AG09309 (cell line): ENCODE measurements around the gene WDR27.

Source experiments
- DNase-seq: peaks from one replicate; pipeline ENCODE4 v3.0.0-alpha.2; 2010; ENCODE audit warnings: low read depth
- H3K4me3 ChIP-seq: 2 replicates; pipeline ENCODE4 v1.5.1; 2011; ENCODE audit warnings: mild to moderate bottlenecking, low read depth, low read length, moderate library complexity; ENCODE audit not compliant: control insufficient read depth
- TF ChIP-seq, protein P1 (sequence below): IDR thresholded peaks from 2 replicates; pipeline ENCODE4 v1.5.1; 2011; ENCODE audit warnings: mild to moderate bottlenecking, low read depth, low read length, inconsistent platforms; ENCODE audit not compliant: insufficient read depth, control insufficient read depth; ENCODE audit errors: missing control alignments

WDR27 gene

DNA sequence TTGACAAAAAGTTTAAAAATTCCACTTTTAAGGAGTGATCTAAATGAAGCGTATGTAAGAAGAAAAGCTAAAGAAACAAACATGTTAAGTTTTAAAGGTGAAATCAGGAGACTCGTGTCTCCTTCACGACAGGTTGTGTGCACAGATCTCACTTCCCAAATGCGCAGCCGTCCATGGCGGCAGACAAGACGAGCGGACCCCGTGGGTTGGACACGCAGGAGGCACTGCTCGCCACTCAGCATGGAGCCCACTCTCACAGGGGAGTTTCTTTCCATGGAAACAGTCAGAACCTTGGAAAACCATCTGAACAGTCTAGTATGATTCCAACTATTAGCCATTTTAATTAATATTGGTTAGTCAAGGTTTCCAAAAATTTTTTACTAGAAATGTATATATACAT, 48.9 kb downstream of the WDR27 start:
- no peak for DNase-seq
- TF ChIP-seq, protein P1, sequence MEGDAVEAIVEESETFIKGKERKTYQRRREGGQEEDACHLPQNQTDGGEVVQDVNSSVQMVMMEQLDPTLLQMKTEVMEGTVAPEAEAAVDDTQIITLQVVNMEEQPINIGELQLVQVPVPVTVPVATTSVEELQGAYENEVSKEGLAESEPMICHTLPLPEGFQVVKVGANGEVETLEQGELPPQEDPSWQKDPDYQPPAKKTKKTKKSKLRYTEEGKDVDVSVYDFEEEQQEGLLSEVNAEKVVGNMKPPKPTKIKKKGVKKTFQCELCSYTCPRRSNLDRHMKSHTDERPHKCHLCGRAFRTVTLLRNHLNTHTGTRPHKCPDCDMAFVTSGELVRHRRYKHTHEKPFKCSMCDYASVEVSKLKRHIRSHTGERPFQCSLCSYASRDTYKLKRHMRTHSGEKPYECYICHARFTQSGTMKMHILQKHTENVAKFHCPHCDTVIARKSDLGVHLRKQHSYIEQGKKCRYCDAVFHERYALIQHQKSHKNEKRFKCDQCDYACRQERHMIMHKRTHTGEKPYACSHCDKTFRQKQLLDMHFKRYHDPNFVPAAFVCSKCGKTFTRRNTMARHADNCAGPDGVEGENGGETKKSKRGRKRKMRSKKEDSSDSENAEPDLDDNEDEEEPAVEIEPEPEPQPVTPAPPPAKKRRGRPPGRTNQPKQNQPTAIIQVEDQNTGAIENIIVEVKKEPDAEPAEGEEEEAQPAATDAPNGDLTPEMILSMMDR = no peak
- H3K4me3 ChIP-seq = no peak overlapping the region

DNA sequence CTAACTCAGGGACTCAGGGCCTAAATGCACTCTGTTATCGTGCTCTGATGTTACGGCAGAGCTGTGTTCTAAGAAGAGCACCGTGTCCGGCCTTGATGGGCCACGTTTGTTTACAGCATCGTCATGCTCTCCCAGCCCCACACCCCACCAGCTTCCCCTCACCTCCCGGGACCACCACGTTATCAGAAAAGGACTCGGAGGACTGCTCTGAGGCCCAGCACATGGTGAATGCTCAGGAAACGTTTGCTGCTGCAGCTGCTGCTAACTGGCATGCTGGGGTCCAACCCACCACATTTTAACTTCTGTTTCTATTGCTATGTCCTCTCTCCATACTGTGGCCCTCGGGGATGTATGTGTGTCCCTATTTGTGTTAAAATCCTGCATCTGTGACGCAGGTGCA, 50.3 kb downstream of the WDR27 start:
- TF ChIP-seq, protein P1 = no peak
- H3K4me3 ChIP-seq = no peak overlapping the region
- no peak for DNase-seq

DNA sequence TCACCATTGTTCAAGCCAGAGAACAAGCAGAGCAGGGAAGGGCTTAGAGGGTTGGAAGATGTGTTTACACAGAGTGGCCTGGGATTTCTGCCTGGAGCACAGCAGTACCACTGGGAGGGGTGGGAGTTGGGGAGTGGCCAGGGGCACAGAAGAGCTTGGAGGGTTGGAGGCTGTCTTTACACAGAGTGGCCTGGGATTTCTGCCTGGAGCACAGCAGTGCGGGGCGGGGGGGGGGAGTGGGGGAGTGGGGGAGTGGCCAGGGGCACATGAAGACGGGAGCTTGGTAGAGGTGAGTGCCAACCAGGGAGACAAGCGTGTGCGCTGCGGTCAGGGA, 50.9 kb downstream of the WDR27 start:
- H3K4me3 ChIP-seq = no peak overlapping the region
- no peak for DNase-seq
- TF ChIP-seq, protein P1 = no peak

DNA sequence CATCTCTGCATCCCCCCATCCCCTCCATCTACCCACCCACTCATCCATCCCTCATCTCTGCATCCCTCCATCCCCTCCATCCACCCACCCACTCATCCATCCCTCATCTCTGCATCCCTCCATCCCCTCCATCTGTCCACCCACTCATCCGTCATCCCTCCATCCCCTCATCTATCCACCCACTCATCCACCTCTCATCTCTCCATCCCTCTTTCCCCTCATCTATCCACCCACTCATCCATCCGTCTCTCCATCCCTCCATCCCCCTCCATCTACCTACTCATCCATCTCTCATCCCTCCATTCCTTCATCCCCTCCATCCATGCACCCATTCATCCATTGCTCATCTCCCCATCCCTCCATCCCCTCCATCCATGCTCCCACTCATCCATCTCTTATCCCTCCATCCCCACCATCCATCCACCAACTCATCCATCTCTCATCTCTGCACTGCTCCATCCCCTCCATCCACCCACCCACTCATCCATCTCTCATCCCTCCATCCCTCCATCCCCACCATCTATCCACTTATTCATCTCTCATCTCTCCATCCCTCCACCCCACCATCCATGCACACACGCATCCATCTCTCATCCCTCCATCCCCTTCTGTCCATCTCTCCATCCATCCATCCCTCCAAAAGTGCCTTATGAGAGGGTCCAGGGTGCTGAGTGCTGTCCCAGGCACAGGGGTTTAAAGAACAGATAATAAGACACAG, 51.4 kb downstream of the WDR27 start:
- TF ChIP-seq, protein P1 = no peak
- no peak for DNase-seq
- H3K4me3 ChIP-seq = no peak overlapping the region

DNA sequence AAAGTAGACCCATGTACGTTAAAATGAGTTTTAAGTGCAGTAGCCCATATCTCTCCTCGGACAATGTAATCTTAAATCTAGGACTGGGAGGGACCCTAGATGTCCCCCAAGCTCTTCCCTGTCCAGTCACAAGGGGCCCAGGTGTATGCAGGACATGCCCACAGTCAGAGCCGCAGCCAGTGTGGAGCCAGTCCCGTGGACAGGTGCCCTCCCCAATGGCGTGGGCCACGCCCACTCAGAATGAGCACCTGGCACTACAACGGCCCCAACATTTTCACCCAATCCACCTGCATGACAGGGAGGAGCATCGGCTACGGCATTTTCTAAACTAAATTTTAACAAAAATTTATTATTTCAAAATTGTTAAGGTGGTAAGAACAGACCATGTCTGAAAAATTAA, 53.2 kb downstream of the WDR27 start:
- H3K4me3 ChIP-seq = no peak overlapping the region
- no peak for DNase-seq
- TF ChIP-seq, protein P1 = no peak

DNA sequence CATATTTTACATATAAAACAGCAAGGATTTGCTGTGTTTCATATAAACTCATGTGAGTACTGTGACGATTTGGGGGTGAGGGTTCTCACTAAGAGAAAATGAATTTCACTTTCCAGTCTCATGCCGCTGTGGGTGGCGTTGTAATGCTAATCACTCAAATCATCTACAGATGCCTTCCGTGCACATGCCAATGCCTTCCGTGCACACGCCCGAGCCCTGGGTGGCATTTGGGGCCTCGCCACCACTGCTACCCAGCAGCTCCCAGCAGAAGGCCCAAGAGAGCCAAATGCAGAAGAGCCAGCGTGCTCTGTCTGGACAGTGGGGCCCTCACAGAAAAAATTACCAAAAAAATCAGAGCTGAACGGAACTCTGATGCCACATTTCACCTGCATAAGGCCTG, 53.7 kb downstream of the WDR27 start:
- DNase-seq = no peak
- no peak overlapping the region for H3K4me3 ChIP-seq
- TF ChIP-seq, protein P1 = no peak
